Loucy (cell line): Measurements from ENCODE around the gene WTAP.
"Not testable (repeated sequence)": the region's sequence is repeated elsewhere in the genome, so short reads cannot be mapped to it uniquely, and the experiment has no call there.

Experiments used
- H2AFZ ChIP-seq: fragments of 200-600 bp; sonication (generic); 2 replicates; pipeline ENCODE4 v1.6.0; 2016; ENCODE audit warnings: antibody characterized with exemption, mild to moderate bottlenecking, low read length, moderate library complexity
- H3F3A ChIP-seq: fragments of 200-600 bp; 2 replicates; pipeline ENCODE4 v1.6.0; 2016; ENCODE audit warnings: antibody characterized with exemption, low read depth, mild to moderate bottlenecking
- H3K27me3 ChIP-seq: fragments of 200-600 bp; sonication (generic); 2 replicates; pipeline ENCODE4 v1.6.1; 2014; ENCODE audit warnings: low read length, mild to moderate bottlenecking; ENCODE audit not compliant: insufficient read depth, poor library complexity, severe bottlenecking
- H3K36me3 ChIP-seq: fragments of 200-600 bp; sonication (generic); 2 replicates; pipeline ENCODE4 v1.6.1; 2016; ENCODE audit warnings: low read length; ENCODE audit not compliant: insufficient read depth
- H3K4me1 ChIP-seq: fragments of 200-600 bp; sonication (generic); 2 replicates; pipeline ENCODE4 v1.5.1; 2014; ENCODE audit warnings: low read length, mild to moderate bottlenecking; ENCODE audit not compliant: insufficient read depth, poor library complexity, severe bottlenecking
- H3K4me2 ChIP-seq: fragments of 200-600 bp; sonication (generic); 2 replicates; pipeline ENCODE4 v1.6.0; 2014; ENCODE audit warnings: antibody characterized with exemption, low read length, low read depth, mild to moderate bottlenecking; ENCODE audit not compliant: poor library complexity, severe bottlenecking
- H3K4me3 ChIP-seq: fragments of 200-600 bp; sonication (generic); 2 replicates; pipeline ENCODE4 v1.5.1; 2014; ENCODE audit warnings: low read length, mild to moderate bottlenecking, mixed read lengths; ENCODE audit not compliant: poor library complexity, severe bottlenecking
- H3K79me2 ChIP-seq: fragments of 200-600 bp; sonication (generic); 2 replicates; pipeline ENCODE4 v1.6.1; 2014; ENCODE audit warnings: low read length; ENCODE audit not compliant: insufficient read depth
- H3K9ac ChIP-seq: fragments of 200-600 bp; sonication (generic); 2 replicates; pipeline ENCODE4 v1.6.0; 2014; ENCODE audit warnings: mild to moderate bottlenecking, low read depth, low read length, moderate library complexity; ENCODE audit not compliant: poor library complexity, severe bottlenecking
- H3K9me2 ChIP-seq: fragments of 200-600 bp; sonication (generic); replicated peaks from 2 replicates; pipeline ENCODE4 v1.6.1; 2016; ENCODE audit warnings: low read depth, low read length, mixed read lengths
- H3K9me3 ChIP-seq: fragments of 200-600 bp; sonication (generic); 2 replicates; pipeline ENCODE4 v1.6.1; 2014; ENCODE audit warnings: mild to moderate bottlenecking, antibody characterized with exemption, low read length, low read depth; ENCODE audit not compliant: insufficient read depth
- H4K20me1 ChIP-seq: fragments of 200-600 bp; sonication (generic); 2 replicates; pipeline ENCODE4 v1.6.0; 2014; ENCODE audit warnings: antibody characterized with exemption, low read length, mild to moderate bottlenecking; ENCODE audit not compliant: insufficient read depth, poor library complexity, severe bottlenecking
- EZH2phosphoT487 ChIP-seq: fragments of 200-600 bp; IDR thresholded peaks from 2 replicates; pipeline ENCODE4 v1.6.1; 2018; ENCODE audit warnings: antibody characterized with exemption, mild to moderate bottlenecking, moderate library complexity, borderline replicate concordance
- TF ChIP-seq, protein P1 (sequence below): fragments of 200-600 bp; sonication (generic); conservative IDR thresholded peaks from 2 replicates; pipeline ENCODE4 v1.5.1; 2014; ENCODE audit warnings: mild to moderate bottlenecking, antibody characterized with exemption, low read length

Gene WTAP

GRCh38 chr6:159720708-159721107 is 6.6 kb upstream of the WTAP start:
- no peak for TF ChIP-seq EZH2phosphoT487
- TF ChIP-seq, protein P1, sequence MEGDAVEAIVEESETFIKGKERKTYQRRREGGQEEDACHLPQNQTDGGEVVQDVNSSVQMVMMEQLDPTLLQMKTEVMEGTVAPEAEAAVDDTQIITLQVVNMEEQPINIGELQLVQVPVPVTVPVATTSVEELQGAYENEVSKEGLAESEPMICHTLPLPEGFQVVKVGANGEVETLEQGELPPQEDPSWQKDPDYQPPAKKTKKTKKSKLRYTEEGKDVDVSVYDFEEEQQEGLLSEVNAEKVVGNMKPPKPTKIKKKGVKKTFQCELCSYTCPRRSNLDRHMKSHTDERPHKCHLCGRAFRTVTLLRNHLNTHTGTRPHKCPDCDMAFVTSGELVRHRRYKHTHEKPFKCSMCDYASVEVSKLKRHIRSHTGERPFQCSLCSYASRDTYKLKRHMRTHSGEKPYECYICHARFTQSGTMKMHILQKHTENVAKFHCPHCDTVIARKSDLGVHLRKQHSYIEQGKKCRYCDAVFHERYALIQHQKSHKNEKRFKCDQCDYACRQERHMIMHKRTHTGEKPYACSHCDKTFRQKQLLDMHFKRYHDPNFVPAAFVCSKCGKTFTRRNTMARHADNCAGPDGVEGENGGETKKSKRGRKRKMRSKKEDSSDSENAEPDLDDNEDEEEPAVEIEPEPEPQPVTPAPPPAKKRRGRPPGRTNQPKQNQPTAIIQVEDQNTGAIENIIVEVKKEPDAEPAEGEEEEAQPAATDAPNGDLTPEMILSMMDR, result peak; percentile 55
- no peaks in the 10 kb centered on the region for H3K36me3 ChIP-seq
- no peak overlapping the region for H3K4me2 ChIP-seq

DNA sequence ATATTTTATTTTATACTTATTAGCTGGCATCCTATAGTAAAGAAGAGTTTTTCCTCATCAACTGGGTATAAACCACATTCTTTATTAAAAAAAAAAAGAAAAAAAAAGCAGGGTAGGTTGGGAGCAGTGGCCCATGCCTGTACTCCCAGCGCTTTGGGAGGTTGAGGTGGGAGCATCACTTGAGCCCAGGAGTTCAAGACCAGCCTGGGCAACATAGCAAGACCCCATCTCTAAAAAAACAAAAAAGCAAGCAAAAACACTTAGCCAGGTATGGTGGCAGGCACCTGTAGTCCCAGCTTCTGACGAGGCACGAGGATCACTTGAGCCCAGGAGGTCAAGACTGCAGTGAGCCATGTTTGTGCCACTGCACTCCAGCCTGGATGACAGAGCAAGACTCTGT is 5.3 kb upstream of the WTAP start:
- not testable (repeated sequence) for H3K9ac ChIP-seq, H3F3A ChIP-seq, H4K20me1 ChIP-seq, H3K4me1 ChIP-seq, H3K36me3 ChIP-seq, H3K4me3 ChIP-seq, H3K9me2 ChIP-seq, H3K4me2 ChIP-seq, H3K27me3 ChIP-seq, H3K9me3 ChIP-seq, H2AFZ ChIP-seq
- H3K79me2 ChIP-seq, result peaks cover 45% of the 10 kb centered on the region

More at GRCh38 chr6:159720708-159721107, 6.6 kb upstream of the WTAP start:
- Histone ChIP-seq H3K9me3 (peaks cover 5% of the 10 kb centered on the region; the same call in 1 of the 2 replicates), H2AFZ (no peak overlapping the region), H3K9ac (no peak overlapping the region), H3F3A (no peaks in the 10 kb centered on the region), H3K79me2 (peaks cover 35% of the 10 kb centered on the region), H4K20me1 (no peaks in the 10 kb centered on the region), H3K9me2 (no peaks in the 10 kb centered on the region), H3K27me3 (no peaks in the 10 kb centered on the region), H3K4me1 (peaks cover under 1% of the 10 kb centered on the region), H3K4me3 (no peak overlapping the region)

DNA sequence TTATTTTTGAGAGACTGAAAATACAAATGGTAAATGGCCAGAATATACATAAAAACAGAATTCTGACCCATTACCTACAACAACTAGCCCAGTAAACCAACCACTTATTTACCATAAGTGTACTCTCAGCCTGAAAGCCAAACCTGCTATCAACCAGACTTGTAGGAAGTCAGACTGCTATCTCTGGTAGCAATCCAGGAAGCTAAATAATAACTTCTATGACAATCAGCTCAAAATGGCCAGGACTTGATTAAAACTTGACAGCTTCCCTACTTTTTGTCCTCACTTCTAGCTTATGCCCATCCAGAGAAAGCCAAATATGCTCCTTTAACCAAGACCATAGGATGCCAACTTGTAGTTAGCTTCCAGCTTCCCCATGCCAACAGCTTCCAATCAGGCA is 4.7 kb upstream of the WTAP start:
- Histone ChIP-seq H3K27me3 (no peaks in the 10 kb centered on the region), H3K4me2 (no peak overlapping the region), H3K4me3 (no peak overlapping the region), H3K9me3 (peaks cover 5% of the 10 kb centered on the region; the same call in 1 of the 2 replicates), H3K9me2 (no peaks in the 10 kb centered on the region), H3F3A (0 out of 2 replicates have a peak, but pooled peaks cover 2% of the 10 kb centered on the region), H3K36me3 (no peaks in the 10 kb centered on the region), H3K9ac (no peak overlapping the region), H3K79me2 (peaks cover 48% of the 10 kb centered on the region), H4K20me1 (no peaks in the 10 kb centered on the region), H2AFZ (no peak overlapping the region), H3K4me1 (peaks cover 6% of the 10 kb centered on the region)
- no peak for TF ChIP-seq EZH2phosphoT487
- TF ChIP-seq, protein P1, result no peak

GRCh38 chr6:159723259-159723658 is 4.0 kb upstream of the WTAP start:
- Histone ChIP-seq H3K4me1 (peaks cover 7% of the 10 kb centered on the region), H3F3A (0 out of 2 replicates have a peak, but pooled peaks cover 2% of the 10 kb centered on the region), H3K9me2 (no peaks in the 10 kb centered on the region), H3K79me2 (peaks cover 54% of the 10 kb centered on the region), H4K20me1 (peaks cover 5% of the 10 kb centered on the region), H3K27me3 (no peaks in the 10 kb centered on the region), H3K9ac (no peak overlapping the region), H2AFZ (no peak overlapping the region), H3K4me3 (no peak overlapping the region), H3K36me3 (no peaks in the 10 kb centered on the region), H3K4me2 (no peak overlapping the region), H3K9me3 (peaks cover 5% of the 10 kb centered on the region; the same call in 1 of the 2 replicates)
- TF ChIP-seq EZH2phosphoT487, result no peak
- TF ChIP-seq, protein P1, result no peak
